ENCODE data around the gene STYXL1.
"Not testable (repeated sequence)": the region's sequence is repeated elsewhere in the genome, so short reads cannot be mapped to it uniquely, and the experiment has no call there.

The STYXL1 gene, protein sequence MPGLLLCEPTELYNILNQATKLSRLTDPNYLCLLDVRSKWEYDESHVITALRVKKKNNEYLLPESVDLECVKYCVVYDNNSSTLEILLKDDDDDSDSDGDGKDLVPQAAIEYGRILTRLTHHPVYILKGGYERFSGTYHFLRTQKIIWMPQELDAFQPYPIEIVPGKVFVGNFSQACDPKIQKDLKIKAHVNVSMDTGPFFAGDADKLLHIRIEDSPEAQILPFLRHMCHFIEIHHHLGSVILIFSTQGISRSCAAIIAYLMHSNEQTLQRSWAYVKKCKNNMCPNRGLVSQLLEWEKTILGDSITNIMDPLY

DNA sequence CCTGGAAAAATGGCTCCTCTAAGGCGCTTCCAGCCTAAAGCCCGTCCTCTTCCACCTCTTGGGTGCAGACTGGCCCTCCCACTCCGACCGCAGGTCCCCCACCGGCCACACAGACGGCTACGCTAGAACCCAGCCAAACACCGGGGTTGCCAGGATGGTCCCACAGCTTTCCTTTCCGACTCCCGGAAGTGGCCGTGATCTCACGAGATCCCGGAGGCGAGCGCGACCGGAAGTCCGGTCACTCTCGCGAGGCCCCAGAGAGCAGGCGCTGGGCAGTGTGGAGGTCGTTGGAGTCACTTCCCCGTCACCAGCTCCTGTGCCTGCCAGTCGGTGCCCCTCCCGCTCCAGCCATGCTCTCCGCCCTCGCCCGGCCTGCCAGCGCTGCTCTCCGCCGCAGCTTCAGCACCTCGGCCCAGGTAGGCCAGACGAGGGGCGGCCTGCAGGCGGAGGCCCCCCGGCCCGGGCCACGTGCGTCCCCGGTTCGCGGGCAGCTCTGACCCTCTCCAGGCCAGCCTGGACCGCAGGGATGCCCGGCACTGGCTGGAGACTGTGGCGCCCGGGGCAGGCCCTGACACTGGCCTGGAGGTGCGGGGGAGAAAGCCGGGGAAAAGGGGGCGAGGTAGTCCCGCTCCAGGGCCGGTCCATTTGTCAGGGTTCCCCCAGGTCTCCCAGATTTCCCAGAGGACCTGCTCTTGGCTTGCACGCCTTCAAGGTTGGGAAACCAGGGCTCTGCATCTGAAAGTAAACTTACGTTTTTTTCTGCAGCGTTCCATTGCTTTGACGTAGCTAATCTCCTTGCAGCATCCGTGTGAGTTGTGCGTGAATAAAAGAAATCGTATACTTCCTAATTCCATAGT, at the start of gene STYXL1, which contains the start of gene MDH2:
Gene STYXL1, minus strand, starts transcription at position 190 of the 857 bp plus-strand sequence. CDS start 17,477 bp downstream, outside the sequence.
Gene MDH2, plus strand, starts transcription at position 296 of the 857 bp plus-strand sequence. Its CDS starts 55 bp downstream, at position 351.
- no peaks in the 10 kb centered on the region for H3K9me3 Mint-ChIP-seq
- no peaks in the 10 kb centered on the region for H3K27me3 Mint-ChIP-seq
- H3K27ac Mint-ChIP-seq: peak within 1 kb of the TSS; percentile 98
- H3K4me1 Mint-ChIP-seq (ENCODE audit: low read depth): peaks cover 57% of the 10 kb centered on the region
- peaks cover 52% of the 10 kb centered on the region for H3K36me3 Mint-ChIP-seq (ENCODE audit: low read depth)
- peak within 1 kb of the TSS; percentile 98 for H3K4me3 Mint-ChIP-seq

DNA sequence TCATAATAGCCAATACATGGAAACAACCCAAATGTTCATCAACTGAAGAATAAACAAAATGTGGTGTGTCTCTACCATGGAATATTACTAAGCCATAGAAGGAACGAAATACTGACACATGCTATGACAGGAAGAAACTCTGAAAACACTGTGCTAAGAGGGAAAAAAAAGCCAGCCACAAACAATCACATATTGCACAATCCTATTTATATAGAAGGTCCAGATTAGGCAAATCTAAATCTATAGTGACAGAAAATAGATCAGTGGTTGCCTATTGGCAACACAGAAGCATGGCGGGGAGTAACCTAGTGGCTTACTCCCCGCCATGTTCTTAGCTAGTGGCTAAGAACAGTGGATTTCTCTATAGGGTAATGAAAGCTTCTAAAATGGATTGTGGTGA, 48.1 kb upstream of the STYXL1 start:
- Mint-ChIP-seq H3K9me3 (no peaks in the 10 kb centered on the region), H3K27me3 (no peaks in the 10 kb centered on the region), H3K4me1 (ENCODE audit: low read depth) (no peaks in the 10 kb centered on the region), H3K36me3 (ENCODE audit: low read depth) (no peaks in the 10 kb centered on the region), H3K27ac (no peak overlapping the region), H3K4me3 (no peak overlapping the region)

DNA sequence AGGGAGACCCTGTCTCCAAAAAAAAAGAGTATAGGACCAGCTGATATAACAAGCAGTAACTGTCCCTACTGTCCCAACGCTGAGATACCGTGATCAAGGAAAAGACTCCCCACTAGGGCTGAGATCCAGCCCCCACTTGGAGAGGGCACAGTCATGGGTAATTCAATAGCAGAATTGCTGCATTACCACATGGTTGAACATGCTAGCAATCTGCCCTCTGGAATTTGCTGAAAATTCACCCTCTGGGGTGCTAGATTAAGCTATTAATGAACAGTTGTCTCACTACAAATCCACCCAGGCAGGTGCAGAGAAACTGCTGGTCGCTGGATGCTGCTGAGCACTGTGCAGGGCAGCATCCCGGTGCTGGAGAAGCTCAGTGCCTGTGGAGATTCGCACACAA, 46.5 kb upstream of the STYXL1 start:
- H3K27me3 Mint-ChIP-seq; H3K27ac Mint-ChIP-seq; H3K9me3 Mint-ChIP-seq; H3K4me1 Mint-ChIP-seq (ENCODE audit: low read depth); H3K4me3 Mint-ChIP-seq; H3K36me3 Mint-ChIP-seq (ENCODE audit: low read depth): not testable (repeated sequence)

DNA sequence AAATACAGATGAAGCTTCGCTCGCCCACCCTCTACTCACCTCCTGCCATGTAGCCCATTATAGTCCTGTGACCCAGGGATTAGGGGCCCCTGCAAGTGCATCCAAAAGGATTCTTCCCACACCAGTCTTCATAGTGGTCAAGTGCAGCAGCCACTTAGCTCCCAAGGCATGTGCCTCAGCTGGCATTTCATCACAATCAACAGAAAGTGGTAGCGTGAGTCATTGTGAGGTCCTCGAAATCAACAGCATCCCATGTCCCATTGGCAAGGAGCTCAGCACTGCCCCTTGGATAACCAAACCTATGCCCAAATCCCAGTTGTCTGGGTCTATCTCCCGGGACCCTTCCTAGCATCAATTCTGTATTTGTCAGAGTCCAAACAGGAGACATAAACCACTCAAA, 45.7 kb upstream of the STYXL1 start:
- H3K36me3 Mint-ChIP-seq (ENCODE audit: low read depth); H3K9me3 Mint-ChIP-seq; H3K27me3 Mint-ChIP-seq; H3K27ac Mint-ChIP-seq; H3K4me3 Mint-ChIP-seq; H3K4me1 Mint-ChIP-seq (ENCODE audit: low read depth): not testable (repeated sequence)

DNA sequence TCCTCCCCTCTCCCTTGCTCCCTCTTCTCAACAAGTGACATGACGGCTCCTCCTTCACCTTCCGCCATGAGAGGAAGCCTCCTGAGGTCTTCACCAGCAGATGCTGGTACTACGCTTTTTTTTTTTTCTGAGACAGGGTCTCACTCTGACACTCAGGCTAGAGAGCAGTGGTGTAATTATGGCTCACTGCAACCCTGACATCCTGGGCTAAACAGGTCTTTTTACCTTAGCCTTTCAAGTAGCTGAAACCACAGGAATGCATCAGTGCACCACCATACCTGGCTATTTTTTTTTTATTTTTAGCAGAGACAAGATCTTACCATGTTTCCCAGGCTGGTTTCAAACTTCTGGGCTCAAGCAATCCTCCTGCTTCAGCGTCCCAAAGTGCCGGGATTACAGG, 43.7 kb upstream of the STYXL1 start:
- no peak overlapping the region for H3K4me3 Mint-ChIP-seq
- no peaks in the 10 kb centered on the region for H3K4me1 Mint-ChIP-seq (ENCODE audit: low read depth)
- H3K36me3 Mint-ChIP-seq (ENCODE audit: low read depth): no peaks in the 10 kb centered on the region
- no peaks in the 10 kb centered on the region for H3K27me3 Mint-ChIP-seq
- no peaks in the 10 kb centered on the region for H3K9me3 Mint-ChIP-seq
- no peak overlapping the region for H3K27ac Mint-ChIP-seq

DNA sequence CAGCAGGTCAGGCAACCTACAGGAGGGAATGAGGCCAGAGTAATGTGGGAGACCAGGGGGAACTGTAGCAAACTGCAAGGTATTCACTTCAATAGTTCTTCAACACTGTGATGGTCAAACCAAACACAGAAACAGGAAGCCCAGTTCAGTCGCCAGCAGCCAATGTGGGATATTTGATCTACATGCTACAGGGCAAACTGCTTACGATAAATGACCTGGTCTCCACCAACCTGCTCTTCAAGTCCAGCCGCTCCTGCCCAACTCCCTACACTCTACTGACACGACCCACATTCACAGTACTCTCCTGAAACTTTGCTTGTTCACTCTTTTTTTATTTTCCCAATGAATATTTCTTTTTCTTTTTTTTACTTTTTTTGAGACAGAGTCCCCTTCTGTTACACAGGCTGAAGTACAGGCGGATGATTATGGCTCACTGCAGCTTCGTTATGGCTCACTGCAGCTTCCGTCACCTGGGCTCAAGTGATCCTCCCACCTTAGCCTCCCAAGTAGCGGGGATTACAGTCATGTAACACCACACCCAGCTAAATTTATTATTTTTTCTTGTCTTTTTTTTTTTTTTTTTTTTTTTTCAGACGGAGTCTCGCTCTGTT, 42.2 kb upstream of the STYXL1 start:
- H3K36me3 Mint-ChIP-seq (ENCODE audit: low read depth): no peaks in the 10 kb centered on the region
- no peaks in the 10 kb centered on the region for H3K9me3 Mint-ChIP-seq
- H3K4me1 Mint-ChIP-seq (ENCODE audit: low read depth): no peaks in the 10 kb centered on the region
- H3K4me3 Mint-ChIP-seq: no peak overlapping the region
- no peaks in the 10 kb centered on the region for H3K27me3 Mint-ChIP-seq
- no peak overlapping the region for H3K27ac Mint-ChIP-seq

DNA sequence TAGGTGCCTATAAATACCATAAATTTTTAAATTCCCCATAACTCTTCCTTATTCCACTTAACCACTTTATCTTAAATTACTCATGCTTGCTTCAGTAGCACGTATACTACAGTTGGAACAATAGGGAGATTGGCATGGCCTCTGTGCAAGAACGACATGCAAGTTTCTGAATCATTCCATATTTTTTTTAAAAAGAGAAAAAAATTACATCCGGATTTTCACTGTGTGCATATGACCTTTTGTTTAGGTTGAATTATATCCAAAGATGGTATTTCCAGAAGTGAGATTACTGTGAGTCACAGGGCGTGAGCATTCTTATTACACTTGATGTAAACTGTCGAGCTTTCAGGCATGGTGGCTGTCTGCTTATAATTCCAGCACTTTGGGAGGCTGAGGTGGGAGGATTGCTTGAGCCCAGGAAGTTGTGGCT, 39.6 kb upstream of the STYXL1 start:
- H3K4me1 Mint-ChIP-seq (ENCODE audit: low read depth); H3K9me3 Mint-ChIP-seq; H3K36me3 Mint-ChIP-seq (ENCODE audit: low read depth); H3K4me3 Mint-ChIP-seq; H3K27me3 Mint-ChIP-seq; H3K27ac Mint-ChIP-seq: not testable (repeated sequence)

DNA sequence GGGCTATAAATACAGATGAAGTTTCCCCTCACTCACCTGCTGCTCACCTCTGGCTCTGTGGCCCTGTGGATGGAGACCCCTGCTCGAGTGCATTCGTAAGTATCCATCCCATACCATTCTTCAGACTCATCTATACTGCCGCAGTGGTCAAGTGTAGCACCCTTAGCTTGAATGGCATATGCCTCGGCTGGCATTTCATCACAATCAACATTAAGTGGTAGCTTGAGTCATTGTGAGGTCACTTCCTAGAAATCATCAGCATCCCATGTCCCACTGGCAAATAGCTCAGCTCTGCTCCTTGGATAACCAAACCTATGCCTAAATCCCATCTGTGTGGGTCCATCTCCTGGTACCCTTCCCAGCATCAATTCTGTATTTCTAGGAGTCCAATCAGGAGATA, 38.3 kb upstream of the STYXL1 start:
- no peak overlapping the region for H3K27ac Mint-ChIP-seq
- no peaks in the 10 kb centered on the region for H3K4me1 Mint-ChIP-seq (ENCODE audit: low read depth)
- no peak overlapping the region for H3K4me3 Mint-ChIP-seq
- H3K9me3 Mint-ChIP-seq: no peaks in the 10 kb centered on the region
- no peaks in the 10 kb centered on the region for H3K36me3 Mint-ChIP-seq (ENCODE audit: low read depth)
- no peaks in the 10 kb centered on the region for H3K27me3 Mint-ChIP-seq

DNA sequence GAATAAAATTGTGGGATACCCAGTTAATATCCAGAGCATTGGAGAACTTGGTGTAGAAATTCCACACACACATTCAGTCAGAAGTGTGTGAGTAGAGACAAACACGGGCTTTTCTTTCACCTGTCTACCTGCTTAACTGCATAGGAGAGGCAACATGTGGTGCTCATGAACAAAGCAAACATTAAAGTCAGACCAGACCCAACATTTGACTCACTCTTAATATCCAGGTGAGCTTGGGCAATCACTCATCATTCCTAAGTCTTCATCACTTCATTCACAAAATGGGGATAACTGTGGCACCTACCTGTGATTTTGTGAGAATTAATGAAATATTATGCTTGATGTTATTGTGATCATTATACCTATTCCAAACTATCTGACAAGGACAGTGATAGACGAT, 36.3 kb upstream of the STYXL1 start:
- not testable (repeated sequence) for H3K27me3 Mint-ChIP-seq; H3K27ac Mint-ChIP-seq; H3K4me3 Mint-ChIP-seq; H3K36me3 Mint-ChIP-seq (ENCODE audit: low read depth); H3K9me3 Mint-ChIP-seq; H3K4me1 Mint-ChIP-seq (ENCODE audit: low read depth)

DNA sequence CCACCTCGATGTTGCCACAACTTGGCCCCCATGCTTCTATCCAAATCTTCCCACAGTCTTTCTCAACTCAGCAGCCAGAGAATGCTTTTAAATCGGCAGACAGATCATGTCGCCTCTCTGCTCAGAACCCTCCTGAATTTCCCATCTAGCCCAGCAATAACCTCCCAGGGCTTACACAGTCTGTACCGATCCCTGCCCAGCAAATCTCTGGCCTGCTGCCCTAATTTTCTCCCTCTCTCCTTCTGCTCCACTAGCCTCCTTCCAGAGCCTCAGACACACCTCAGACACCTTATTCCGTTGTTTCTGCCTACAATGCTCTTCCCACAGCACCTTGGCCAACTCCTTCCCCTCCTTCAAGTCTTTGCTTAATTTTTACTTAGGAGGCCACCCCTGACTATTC, 32.4 kb upstream of the STYXL1 start:
- H3K27me3 Mint-ChIP-seq: no peaks in the 10 kb centered on the region
- peaks cover 9% of the 10 kb centered on the region for H3K4me1 Mint-ChIP-seq (ENCODE audit: low read depth)
- no peak overlapping the region for H3K27ac Mint-ChIP-seq
- H3K36me3 Mint-ChIP-seq (ENCODE audit: low read depth): no peaks in the 10 kb centered on the region
- no peak overlapping the region for H3K4me3 Mint-ChIP-seq
- no peaks in the 10 kb centered on the region for H3K9me3 Mint-ChIP-seq

DNA sequence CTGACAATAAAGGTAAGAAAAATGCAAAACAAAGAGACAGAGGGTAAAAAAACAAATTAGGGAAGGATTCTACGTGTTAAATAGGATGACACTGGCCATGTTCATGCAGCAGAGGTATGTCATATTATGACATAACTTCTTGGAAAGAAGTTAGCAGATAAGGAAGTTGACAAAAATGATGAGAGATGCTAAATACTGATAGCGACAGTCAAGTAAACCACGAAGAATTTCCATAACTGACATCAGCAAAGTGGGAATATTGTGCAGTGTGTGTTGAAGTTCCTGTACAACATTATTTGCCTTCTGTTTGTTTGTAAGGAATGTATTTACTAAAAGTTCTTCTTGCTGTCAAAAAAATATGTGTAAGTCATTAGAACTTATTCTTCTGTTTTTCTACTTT, 29.6 kb upstream of the STYXL1 start:
- Mint-ChIP-seq H3K27ac (no peak overlapping the region), H3K27me3 (no peaks in the 10 kb centered on the region), H3K4me3 (no peak overlapping the region), H3K9me3 (no peaks in the 10 kb centered on the region), H3K4me1 (ENCODE audit: low read depth) (peaks cover 9% of the 10 kb centered on the region), H3K36me3 (ENCODE audit: low read depth) (no peaks in the 10 kb centered on the region)

DNA sequence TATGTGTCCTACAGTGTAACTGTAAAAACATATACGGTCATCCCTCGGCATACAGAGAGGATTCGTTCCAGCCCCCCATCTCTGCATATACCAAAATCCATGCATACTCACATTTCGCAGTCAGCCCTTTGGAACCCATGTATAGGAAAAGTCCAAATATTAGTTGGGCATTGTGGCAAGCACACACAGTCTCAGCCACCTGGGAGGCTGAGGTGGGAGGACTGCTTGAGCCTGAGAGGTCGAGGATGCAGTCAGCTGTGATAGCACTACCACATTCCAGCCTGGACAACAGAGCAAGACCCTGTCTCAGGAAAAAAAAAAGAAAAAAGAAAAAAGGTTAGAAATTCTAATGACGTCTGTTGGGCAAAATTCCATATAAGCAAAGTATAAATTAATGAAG, 29.2 kb upstream of the STYXL1 start:
- no peak overlapping the region for H3K27ac Mint-ChIP-seq
- no peaks in the 10 kb centered on the region for H3K27me3 Mint-ChIP-seq
- H3K36me3 Mint-ChIP-seq (ENCODE audit: low read depth): no peaks in the 10 kb centered on the region
- no peak overlapping the region for H3K4me3 Mint-ChIP-seq
- no peaks in the 10 kb centered on the region for H3K9me3 Mint-ChIP-seq
- H3K4me1 Mint-ChIP-seq (ENCODE audit: low read depth): peaks cover 9% of the 10 kb centered on the region

DNA sequence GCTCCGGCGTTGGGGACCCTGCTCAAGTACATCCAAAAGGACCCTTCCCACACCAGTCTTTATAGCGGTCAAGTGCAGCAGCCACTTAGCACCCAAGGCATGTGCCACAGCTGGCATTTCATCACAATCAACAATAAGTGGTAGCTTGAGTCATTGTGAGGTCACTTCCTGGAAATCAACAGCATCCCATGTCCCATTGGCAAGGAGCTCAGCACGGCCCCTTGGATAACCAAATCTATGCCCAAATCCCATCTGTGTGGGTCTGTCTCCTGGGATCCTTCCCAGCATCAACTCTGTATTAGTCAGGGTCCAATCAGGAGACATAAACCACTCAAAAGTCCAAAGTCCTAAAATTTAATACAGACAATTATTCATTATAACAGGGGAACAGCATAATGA, 27.2 kb upstream of the STYXL1 start:
- Mint-ChIP-seq H3K9me3 (no peaks in the 10 kb centered on the region), H3K27ac (peak overlapping the region; percentile 49), H3K4me3 (no peak overlapping the region), H3K27me3 (no peaks in the 10 kb centered on the region), H3K4me1 (ENCODE audit: low read depth) (peaks cover 9% of the 10 kb centered on the region), H3K36me3 (ENCODE audit: low read depth) (no peaks in the 10 kb centered on the region)

DNA sequence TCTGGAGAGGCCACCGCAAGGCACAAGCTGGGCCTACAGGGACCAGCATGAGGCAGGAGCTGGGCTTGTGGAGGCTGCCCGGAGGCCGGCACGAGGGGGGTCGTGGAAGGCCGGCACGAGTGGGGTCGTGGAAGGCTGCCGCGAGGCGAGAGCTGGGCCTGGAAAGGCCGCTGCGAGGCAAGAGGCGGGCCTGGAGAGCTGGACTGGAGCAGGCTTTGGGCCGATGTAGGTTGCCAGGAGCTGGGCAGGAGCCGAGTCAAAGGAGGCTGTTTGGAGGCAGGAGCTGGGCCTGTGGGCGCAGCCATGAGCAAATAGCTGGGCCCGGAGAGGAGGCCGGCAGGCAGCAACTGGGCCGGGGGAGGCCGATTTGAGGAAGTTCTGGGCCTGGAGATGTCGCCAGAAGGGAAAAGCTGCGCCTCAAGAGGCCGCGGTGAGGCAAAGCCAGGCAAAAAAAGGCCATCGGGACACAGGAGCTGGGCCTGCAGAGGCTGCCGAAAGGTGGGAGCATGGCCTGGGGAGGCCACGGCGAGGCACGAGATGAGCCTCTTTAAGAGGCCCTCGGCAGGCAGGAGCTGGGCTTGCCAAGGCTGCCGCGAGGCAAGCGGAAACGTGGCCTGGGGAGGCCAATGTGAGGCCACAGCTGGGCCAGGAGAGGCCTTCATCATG, 26.6 kb upstream of the STYXL1 start:
- no peak overlapping the region for H3K27ac Mint-ChIP-seq
- no peak overlapping the region for H3K4me3 Mint-ChIP-seq
- no peaks in the 10 kb centered on the region for H3K27me3 Mint-ChIP-seq
- H3K4me1 Mint-ChIP-seq (ENCODE audit: low read depth): peaks cover 9% of the 10 kb centered on the region
- no peaks in the 10 kb centered on the region for H3K9me3 Mint-ChIP-seq
- no peaks in the 10 kb centered on the region for H3K36me3 Mint-ChIP-seq (ENCODE audit: low read depth)
